ENCODE results near the gene SDK2.

Gene SDK2

GRCh38 chr17:73622381-73622780, 21.9 kb downstream of the SDK2 start:
- no peak for TF ChIP-seq CTCF (IDR thresholded peaks at IDR 0.05; ENCODE audit: insufficient read depth, low read depth, low read length, missing control alignments)
- no peak overlapping the region for H3K4me3 ChIP-seq (ENCODE audit: low read length)
- DNase-seq (ENCODE audit: low read depth): no peak

- no peak overlapping the region for H3K4me3 ChIP-seq (ENCODE audit: low read length)
- TF ChIP-seq CTCF (IDR thresholded peaks at IDR 0.05; ENCODE audit: insufficient read depth, low read depth, low read length, missing control alignments): no peak
- no peak for DNase-seq (ENCODE audit: low read depth)
Observed at GRCh38 chr17:73621685-73622084, 22.6 kb downstream of the SDK2 start.

GRCh38 chr17:73620414-73620813, 23.8 kb downstream of the SDK2 start:
- TF ChIP-seq CTCF (IDR thresholded peaks at IDR 0.05; ENCODE audit: insufficient read depth, low read depth, low read length, missing control alignments): peak; percentile 44
- H3K4me3 ChIP-seq (ENCODE audit: low read length): no peak overlapping the region
- DNase-seq (ENCODE audit: low read depth): peak; percentile 69

GRCh38 chr17:73617501-73617900, 26.7 kb downstream of the SDK2 start:
- H3K4me3 ChIP-seq (ENCODE audit: low read length): no peak overlapping the region
- no peak for DNase-seq (ENCODE audit: low read depth)
- TF ChIP-seq CTCF (IDR thresholded peaks at IDR 0.05; ENCODE audit: insufficient read depth, low read depth, low read length, missing control alignments): no peak

GRCh38 chr17:73616873-73617404, 27.3 kb downstream of the SDK2 start:
- no peak for TF ChIP-seq CTCF (IDR thresholded peaks at IDR 0.05; ENCODE audit: insufficient read depth, low read depth, low read length, missing control alignments)

GRCh38 chr17:73616120-73616872, 27.9 kb downstream of the SDK2 start:
- DNase-seq (ENCODE audit: low read depth): no peak
- no peak for TF ChIP-seq CTCF (IDR thresholded peaks at IDR 0.05; ENCODE audit: insufficient read depth, low read depth, low read length, missing control alignments)
- H3K4me3 ChIP-seq (ENCODE audit: low read length): no peak overlapping the region

More at GRCh38 chr17:73616873-73617404, 27.3 kb downstream of the SDK2 start:
- H3K4me3 ChIP-seq (ENCODE audit: low read length): no peak overlapping the region
- no peak for DNase-seq (ENCODE audit: low read depth)

GRCh38 chr17:73614256-73614655, 30.0 kb downstream of the SDK2 start:
- TF ChIP-seq CTCF (IDR thresholded peaks at IDR 0.05; ENCODE audit: insufficient read depth, low read depth, low read length, missing control alignments): no peak
- peak; percentile 85 for DNase-seq (ENCODE audit: low read depth)
- peak overlapping the region; percentile 21 for H3K4me3 ChIP-seq (ENCODE audit: low read length)

Data from epithelial cell of esophagus (primary cell).